GM12872 (cell line): ENCODE data around the gene HOXC10.

Experiments used
- TF ChIP-seq, protein P1 (sequence below): IDR thresholded peaks from 3 replicates; pipeline ENCODE4 v1.5.1; 2011; ENCODE audit warnings: low read depth, mild to moderate bottlenecking, low read length, moderate library complexity; ENCODE audit not compliant: insufficient read depth

Gene HOXC10

DNA sequence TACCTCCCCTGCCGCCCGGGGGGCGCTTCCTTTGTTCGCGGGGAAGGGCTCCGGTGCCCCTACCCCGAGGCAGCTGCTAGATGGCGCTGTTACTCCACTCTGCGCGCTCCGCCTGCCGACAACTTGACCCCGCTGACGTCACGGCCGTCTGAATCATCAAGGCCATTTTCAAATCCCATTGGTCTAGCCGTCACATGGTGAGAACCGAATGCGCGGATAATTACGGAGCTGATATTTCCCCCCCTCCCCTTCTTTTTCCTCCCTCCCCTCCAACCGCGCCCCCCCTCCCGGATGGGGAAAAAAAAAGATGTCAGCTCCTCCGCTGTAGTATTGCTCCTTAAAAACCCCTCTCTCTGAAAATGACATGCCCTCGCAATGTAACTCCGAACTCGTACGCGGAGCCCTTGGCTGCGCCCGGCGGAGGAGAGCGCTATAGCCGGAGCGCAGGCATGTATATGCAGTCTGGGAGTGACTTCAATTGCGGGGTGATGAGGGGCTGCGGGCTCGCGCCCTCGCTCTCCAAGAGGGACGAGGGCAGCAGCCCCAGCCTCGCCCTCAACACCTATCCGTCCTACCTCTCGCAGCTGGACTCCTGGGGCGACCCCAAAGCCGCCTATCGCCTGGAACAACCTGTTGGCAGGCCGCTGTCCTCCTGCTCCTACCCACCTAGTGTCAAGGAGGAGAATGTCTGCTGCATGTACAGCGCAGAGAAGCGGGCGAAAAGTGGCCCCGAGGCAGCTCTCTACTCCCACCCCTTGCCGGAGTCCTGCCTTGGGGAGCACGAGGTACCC, at the start of gene HOXC10:
HOXC10 (plus strand) TSS at position 246 of the 791 bp plus-strand sequence; CDS start at position 360, 114 bp downstream.
- TF ChIP-seq, protein P1, sequence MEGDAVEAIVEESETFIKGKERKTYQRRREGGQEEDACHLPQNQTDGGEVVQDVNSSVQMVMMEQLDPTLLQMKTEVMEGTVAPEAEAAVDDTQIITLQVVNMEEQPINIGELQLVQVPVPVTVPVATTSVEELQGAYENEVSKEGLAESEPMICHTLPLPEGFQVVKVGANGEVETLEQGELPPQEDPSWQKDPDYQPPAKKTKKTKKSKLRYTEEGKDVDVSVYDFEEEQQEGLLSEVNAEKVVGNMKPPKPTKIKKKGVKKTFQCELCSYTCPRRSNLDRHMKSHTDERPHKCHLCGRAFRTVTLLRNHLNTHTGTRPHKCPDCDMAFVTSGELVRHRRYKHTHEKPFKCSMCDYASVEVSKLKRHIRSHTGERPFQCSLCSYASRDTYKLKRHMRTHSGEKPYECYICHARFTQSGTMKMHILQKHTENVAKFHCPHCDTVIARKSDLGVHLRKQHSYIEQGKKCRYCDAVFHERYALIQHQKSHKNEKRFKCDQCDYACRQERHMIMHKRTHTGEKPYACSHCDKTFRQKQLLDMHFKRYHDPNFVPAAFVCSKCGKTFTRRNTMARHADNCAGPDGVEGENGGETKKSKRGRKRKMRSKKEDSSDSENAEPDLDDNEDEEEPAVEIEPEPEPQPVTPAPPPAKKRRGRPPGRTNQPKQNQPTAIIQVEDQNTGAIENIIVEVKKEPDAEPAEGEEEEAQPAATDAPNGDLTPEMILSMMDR, result peak; percentile 79

DNA sequence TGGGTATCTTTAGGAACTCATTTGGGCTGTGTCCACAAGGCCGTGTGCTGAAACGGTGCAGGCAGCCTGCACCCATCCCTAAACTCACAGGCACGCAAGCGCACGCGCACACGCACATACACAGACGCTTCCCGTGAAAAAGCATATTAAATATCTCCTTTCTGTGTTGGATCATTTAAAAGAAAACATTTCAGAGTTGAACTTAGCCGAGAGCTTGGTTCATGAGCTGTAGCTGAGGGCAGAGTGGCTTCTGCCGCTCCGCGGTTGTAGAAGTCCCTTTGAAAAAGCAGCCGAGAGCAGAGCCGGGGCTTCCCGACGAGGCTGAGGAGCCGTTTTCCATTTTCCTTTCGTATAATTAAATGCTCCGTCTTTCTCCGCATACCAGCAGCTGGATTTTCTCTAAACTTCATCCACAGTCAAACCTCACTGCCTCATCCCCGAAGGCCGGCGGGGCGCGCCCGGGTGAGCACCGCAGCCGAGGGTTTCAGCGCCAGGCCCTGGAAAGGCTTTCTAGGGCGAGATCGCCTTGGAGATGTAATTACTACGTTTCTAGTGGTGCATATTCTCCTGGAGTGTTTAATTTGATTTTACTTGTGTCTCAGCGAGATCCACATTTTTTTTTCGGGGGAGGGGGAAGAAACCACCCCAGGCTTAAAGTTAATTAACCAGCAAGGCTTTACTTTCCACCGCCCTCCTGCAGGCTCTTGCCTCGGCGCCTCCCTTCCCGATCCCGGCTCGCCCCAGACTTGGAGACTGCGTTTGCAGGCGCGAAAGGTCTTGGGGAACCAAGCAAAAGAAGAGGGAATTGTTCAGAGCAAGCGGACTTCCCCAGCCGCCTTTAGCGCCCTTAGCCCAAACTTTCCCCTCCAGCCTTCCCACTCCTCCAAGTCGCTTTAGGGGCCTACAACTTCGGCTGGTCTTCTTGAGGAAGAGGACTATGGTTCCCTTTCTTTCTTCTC, 49.3 kb upstream of the HOXC10 start:
- TF ChIP-seq, protein P1, result no peak

- TF ChIP-seq, protein P1, result no peak
These were observed 47.8 kb upstream of the HOXC10 start for GRCh38 chr12:53937099-53937498.

- TF ChIP-seq, protein P1, result no peak
These were observed 47.2 kb upstream of the HOXC10 start for GRCh38 chr12:53937596-53938325.

- TF ChIP-seq, protein P1, result no peak
These were observed 46.4 kb upstream of the HOXC10 start, which contains the start of gene HOXC13 for GRCh38 chr12:53938326-53939140. Gene HOXC13 (plus strand): TSS chr12:53938831. CDS start chr12:53938907, 76 bp downstream.

DNA sequence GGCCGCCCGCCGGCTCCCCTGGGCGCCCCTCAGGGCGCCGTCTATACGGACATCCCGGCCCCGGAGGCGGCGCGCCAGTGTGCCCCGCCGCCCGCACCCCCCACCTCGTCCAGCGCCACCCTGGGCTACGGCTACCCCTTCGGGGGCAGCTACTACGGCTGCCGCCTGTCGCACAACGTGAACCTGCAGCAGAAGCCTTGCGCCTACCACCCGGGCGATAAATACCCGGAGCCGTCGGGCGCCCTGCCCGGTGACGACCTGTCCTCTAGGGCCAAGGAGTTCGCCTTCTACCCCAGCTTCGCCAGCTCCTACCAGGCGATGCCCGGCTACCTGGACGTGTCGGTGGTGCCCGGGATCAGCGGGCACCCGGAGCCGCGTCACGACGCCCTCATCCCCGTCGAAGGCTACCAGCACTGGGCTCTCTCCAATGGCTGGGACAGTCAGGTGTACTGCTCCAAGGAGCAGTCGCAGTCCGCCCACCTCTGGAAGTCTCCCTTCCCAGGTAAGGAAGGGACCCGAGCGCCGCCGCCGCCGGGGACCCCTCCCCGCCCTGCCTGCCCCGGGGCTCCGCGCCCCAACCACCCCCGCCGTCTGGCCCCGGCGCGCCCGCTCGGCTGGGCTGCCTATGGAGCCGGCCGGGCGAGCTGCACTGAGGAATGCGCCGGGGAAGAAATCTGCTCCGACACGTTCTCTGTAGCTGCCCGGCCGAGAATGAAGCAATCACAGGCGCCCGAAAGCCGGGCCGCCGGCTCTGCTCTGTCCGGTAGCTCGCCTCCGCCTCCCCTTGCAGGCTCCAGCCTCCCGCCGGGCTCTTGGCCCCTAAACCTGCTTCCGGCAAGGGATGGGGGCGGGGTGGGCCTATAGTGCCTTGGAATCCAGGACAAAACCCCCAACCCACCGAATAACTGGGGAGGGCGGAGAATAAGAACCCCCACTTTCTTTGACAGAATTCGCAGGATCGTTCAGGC, 45.5 kb upstream of the HOXC10 start:
- TF ChIP-seq, protein P1, result no peak
